Sigmoid colon (tissue), 7 donors: ENCODE results near the gene THSD7B. TPM values are rescaled to one million over a fixed set of nuclear protein-coding genes. Genes with fewer than 3 reads are reported as not detected.

ENCODE experiments used
- DNase-seq: peaks from one replicate; pipeline ENCODE4 v3.0.0-alpha.2; 2019
- H3K27ac ChIP-seq, 4 donors: fragments of 200-600 bp; sonication (generic); one replicate each; pipeline ENCODE4 v1.5.1; 2016 to 2019; ENCODE audit warnings: mild to moderate bottlenecking in 1 of 4
- H3K27me3 ChIP-seq, 3 donors: fragments of 200-600 bp; sonication (generic); one replicate each; pipeline ENCODE4 v1.5.1; 2019; ENCODE audit warnings: mild to moderate bottlenecking in 1 of 3
- H3K36me3 ChIP-seq, 4 donors: fragments of 200-600 bp; sonication (generic); one replicate each; pipeline ENCODE4 v1.5.1; 2016 to 2019
- H3K4me1 ChIP-seq, 4 donors: fragments of 200-600 bp; sonication (generic); one replicate each; pipeline ENCODE4 v1.5.1; 2017 to 2019
- H3K4me3 ChIP-seq, 4 donors: fragments of 200-600 bp; sonication (generic); one replicate each; pipeline ENCODE4 v1.5.1; 2017 to 2019; ENCODE audit warnings: mild to moderate bottlenecking in 2 of 4, moderate library complexity in 1 of 4
- H3K9me3 ChIP-seq, 4 donors: fragments of 200-600 bp in 3 of 4; sonication (generic) in 3 of 4; one replicate each; pipeline versions ENCODE4 v1.5.1 to v1.6.1; 2013 to 2019
- EP300 ChIP-seq, 4 donors: sonication (generic); formaldehyde crosslinking; IDR thresholded peaks; one replicate each; pipeline ENCODE4 v1.6.1; 2017; ENCODE audit warnings: antibody characterized with exemption in 4 of 4
- POLR2A ChIP-seq, 2 donors: fragments of 450-650 bp; IDR thresholded peaks; one replicate each; pipeline ENCODE4 v1.6.1; 2016; ENCODE audit warnings: antibody characterized with exemption in 2 of 2, mild to moderate bottlenecking in 2 of 2, moderate library complexity in 2 of 2
- POLR2AphosphoS5 ChIP-seq, 4 donors: sonication (generic); formaldehyde crosslinking; IDR thresholded peaks; one replicate each; pipeline ENCODE4 v1.6.1; 2017; ENCODE audit warnings: antibody characterized with exemption in 4 of 4
- WGBS, 2 donors: extraction: QIAGEN DNeasy Blood & Tissue Kit; methylation state at CpG; one replicate each; pipeline ENCODE4 v1.1.7; 2013; 5-methylcytosine and 5-hydroxymethylcytosine counted together
- intact Hi-C: fragments of 100-400 bp; cut with DNase I; formaldehyde crosslinking; loops from one replicate; pipeline ENCODE4 v1.15.1; 2023
- polyA plus RNA-seq, 3 donors: library from polyadenylated mRNA; stranded (reverse); fragments of 200-250 nt; gene quantifications; one replicate each; pipeline ENCODE4 v1.2.3, GENCODE V29; 2013
- total RNA-seq, 4 donors: library from RNA; depleted of rRNA; stranded (reverse); fragments of >200 nt; gene quantifications; one replicate each; pipeline ENCODE4 v1.1.0, GENCODE V29; 2016
- TF ChIP-seq, protein P1 (sequence below), 4 experiments: fragments of 450-650 bp in 3 of 4; fragments of 200-600 bp in 1 of 4; IDR thresholded peaks; one replicate each; pipeline ENCODE4 v1.5.1; 2016 to 2019; ENCODE audit warnings: antibody characterized with exemption in 4 of 4, mild to moderate bottlenecking in 3 of 4, moderate library complexity in 2 of 4
- donor health status: healthy with polysubstance abuse.
- donor health status: Bipolar disorder and iron deficiency.
- donor health status: healthy.

THSD7B gene
- total and polyA plus RNA-seq, 7 donors, result 0.16 to 0.83 (median 0.27) TPM; not detected in 2

GRCh38 chr2:137187216-137187615 lies 421.9 kb downstream of the THSD7B start:
- TF ChIP-seq, protein P1, sequence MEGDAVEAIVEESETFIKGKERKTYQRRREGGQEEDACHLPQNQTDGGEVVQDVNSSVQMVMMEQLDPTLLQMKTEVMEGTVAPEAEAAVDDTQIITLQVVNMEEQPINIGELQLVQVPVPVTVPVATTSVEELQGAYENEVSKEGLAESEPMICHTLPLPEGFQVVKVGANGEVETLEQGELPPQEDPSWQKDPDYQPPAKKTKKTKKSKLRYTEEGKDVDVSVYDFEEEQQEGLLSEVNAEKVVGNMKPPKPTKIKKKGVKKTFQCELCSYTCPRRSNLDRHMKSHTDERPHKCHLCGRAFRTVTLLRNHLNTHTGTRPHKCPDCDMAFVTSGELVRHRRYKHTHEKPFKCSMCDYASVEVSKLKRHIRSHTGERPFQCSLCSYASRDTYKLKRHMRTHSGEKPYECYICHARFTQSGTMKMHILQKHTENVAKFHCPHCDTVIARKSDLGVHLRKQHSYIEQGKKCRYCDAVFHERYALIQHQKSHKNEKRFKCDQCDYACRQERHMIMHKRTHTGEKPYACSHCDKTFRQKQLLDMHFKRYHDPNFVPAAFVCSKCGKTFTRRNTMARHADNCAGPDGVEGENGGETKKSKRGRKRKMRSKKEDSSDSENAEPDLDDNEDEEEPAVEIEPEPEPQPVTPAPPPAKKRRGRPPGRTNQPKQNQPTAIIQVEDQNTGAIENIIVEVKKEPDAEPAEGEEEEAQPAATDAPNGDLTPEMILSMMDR (IDR thresholded peaks at IDR 0.05), result no peak
- no peak for TF ChIP-seq POLR2AphosphoS5 (IDR thresholded peaks at IDR 0.05)
- TF ChIP-seq EP300 (IDR thresholded peaks at IDR 0.05), result no peak
- TF ChIP-seq POLR2A (IDR thresholded peaks at IDR 0.05), result no peak

DNA sequence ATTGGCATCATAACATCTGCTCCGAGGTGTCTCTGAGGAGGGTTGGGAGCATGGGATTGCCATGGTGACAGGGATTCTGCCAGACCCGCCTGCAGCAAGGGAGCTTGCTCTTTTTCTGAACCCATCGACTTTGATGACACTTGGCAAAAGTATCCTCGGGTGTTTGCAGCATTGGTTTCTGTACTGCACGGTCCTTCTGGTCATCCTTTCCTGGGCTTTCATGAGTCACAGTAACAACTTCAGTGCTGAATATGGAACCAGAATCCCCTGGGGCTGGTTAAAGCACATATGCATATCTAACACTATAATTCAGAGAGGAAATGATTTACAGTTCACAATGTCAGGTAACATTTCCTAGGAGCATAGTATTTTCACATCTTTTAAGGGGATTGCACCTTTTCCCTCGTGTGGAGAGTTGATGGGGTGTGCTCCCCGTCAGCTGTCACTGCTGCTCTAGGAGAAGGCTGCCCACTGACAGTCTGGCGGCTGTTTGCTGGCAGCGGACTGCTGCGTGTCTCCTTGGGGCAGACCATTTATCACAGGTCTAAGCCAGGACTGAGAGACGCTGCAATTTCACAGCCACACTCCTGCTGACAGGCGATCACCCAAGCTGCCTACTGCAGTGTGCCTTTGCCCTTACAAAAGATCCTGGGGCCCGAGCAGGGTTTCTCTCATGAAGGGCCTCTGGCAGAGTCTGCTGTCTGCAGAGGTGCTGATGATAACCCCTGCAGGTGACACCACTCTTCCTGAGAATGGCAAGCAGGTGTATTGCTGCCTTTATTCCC lies 425.3 kb downstream of the THSD7B start:
- Histone ChIP-seq H3K27ac (no peak overlapping the region), H3K9me3 (no peaks in the 10 kb centered on the region), H3K4me1 (no peaks in the 10 kb centered on the region), H3K27me3 (no peaks in the 10 kb centered on the region), H3K4me3 (no peak overlapping the region), H3K36me3 (no peaks in the 10 kb centered on the region)
- no peak for TF ChIP-seq POLR2A (IDR thresholded peaks at IDR 0.05)
- TF ChIP-seq EP300 (IDR thresholded peaks at IDR 0.05), result no peak
- TF ChIP-seq, protein P1 (IDR thresholded peaks at IDR 0.05), result no peak
- TF ChIP-seq POLR2AphosphoS5 (IDR thresholded peaks at IDR 0.05), result no peak
- intact Hi-C loops, result no loop called here
- WGBS, 2 donors, result 64 to 74% methylated on average over 13 of the region's 13 CpGs
- DNase-seq, result no peak

More at GRCh38 chr2:137187216-137187615, 421.9 kb downstream of the THSD7B start:
- intact Hi-C loops, result no loop called here
- H3K4me3 ChIP-seq, result no peak overlapping the region
- no peak overlapping the region for H3K27ac ChIP-seq
- 77 to 91% methylated on average over 2 of the region's 2 CpGs for WGBS, 2 donors
- H3K27me3 ChIP-seq, result no peaks in the 10 kb centered on the region
- H3K4me1 ChIP-seq, result no peaks in the 10 kb centered on the region
- no peak for DNase-seq
- no peaks in the 10 kb centered on the region for H3K9me3 ChIP-seq
- no peaks in the 10 kb centered on the region for H3K36me3 ChIP-seq

DNA sequence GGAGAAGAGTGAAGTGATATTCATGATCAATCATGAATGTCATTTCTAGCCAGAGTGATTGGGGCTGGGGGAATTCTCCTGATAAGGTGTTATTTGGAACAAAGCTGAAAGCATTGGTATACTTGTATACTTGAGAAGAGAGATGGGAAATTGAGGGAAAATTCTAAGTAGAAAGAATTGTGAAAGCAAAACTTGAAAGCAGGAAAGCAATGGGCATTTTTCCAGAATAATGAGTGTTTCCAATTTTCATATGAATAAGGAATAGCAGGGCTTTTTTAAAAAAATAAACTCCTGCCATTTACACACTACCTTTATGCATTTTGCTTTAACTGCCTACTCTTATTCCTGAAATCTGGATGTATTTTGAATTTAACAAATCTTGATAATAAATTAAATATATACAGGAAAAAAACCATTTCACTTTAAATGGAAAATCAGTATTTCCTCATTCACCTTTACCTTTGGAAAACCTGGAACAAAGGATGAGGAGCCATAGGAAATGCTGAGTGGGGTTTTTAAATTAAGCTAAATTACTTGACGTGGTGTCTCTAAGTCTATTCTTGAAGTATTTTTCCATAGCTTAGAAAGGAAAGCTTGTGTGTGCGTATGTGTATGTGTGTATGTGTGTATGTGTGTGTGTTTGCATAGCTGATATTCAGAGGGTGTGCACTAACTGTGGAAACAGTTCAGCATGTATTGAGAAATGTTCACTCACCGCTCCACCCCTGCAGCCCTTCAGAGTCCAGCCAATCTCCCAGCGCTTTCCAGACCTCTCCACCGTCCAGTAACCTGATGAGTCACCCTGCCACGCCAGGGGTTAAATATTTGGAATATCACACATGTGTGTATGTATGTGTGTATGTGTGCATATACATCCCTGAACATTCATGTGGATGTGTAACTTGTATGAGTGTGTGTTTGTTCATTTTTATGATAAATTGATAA lies 427.3 kb downstream of the THSD7B start:
- TF ChIP-seq EP300 (IDR thresholded peaks at IDR 0.05) (no peak), POLR2AphosphoS5 (IDR thresholded peaks at IDR 0.05) (no peak), POLR2A (IDR thresholded peaks at IDR 0.05) (no peak)
- TF ChIP-seq, protein P1 (IDR thresholded peaks at IDR 0.05), result no peak
- H3K36me3 ChIP-seq, result no peaks in the 10 kb centered on the region
- 69 to 79% methylated on average over 6 of the region's 6 CpGs for WGBS, 2 donors
- H3K4me3 ChIP-seq, result no peak overlapping the region
- intact Hi-C loops, result no loop called here
- no peaks in the 10 kb centered on the region for H3K27me3 ChIP-seq
- H3K4me1 ChIP-seq, result no peaks in the 10 kb centered on the region
- H3K9me3 ChIP-seq, result no peaks in the 10 kb centered on the region
- DNase-seq, result no peak
- H3K27ac ChIP-seq, result no peak overlapping the region

DNA sequence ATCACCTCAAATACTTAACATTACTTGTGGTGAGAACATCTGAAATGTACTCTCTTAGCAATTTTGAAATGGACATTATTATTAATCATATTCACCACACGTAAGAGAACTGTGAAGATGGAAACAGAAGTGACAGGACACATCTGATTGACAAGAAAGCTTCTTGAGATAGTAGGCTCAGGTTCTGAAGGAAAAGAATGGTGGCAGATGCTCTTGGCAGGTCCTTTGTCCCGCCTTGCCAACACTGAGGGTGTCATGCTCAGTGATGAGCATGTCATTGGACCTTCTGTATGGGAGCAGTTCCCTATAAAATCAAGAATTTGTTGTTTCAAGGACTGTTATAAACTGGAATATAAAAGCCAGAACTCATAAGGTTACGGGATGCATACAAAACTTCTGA lies 428.1 kb downstream of the THSD7B start:
- no peak overlapping the region for H3K27ac ChIP-seq
- DNase-seq, result no peak
- H3K36me3 ChIP-seq, result no peaks in the 10 kb centered on the region
- TF ChIP-seq POLR2A (IDR thresholded peaks at IDR 0.05) (no peak), EP300 (IDR thresholded peaks at IDR 0.05) (no peak), POLR2AphosphoS5 (IDR thresholded peaks at IDR 0.05) (no peak)
- TF ChIP-seq, protein P1 (IDR thresholded peaks at IDR 0.05), result no peak
- 80 to 82% methylated on average over 3 of the region's 3 CpGs for WGBS, 2 donors
- H3K4me3 ChIP-seq, result no peak overlapping the region
- no peaks in the 10 kb centered on the region for H3K4me1 ChIP-seq
- H3K27me3 ChIP-seq, result no peaks in the 10 kb centered on the region
- no peaks in the 10 kb centered on the region for H3K9me3 ChIP-seq
- intact Hi-C loops, result no loop called here
